GM21619 (cell line): ENCODE measurements around the gene KXD1.
"Not testable (repeated sequence)": the region's sequence is repeated elsewhere in the genome, so short reads cannot be mapped to it uniquely, and the experiment has no call there.

ENCODE experiments used
- ATAC-seq: cut with Tn5 transposase; IDR thresholded peaks from one replicate; pipeline ENCODE4 v1.9.1; 2021; ENCODE audit not compliant: unreplicated experiment

KXD1 gene, protein sequence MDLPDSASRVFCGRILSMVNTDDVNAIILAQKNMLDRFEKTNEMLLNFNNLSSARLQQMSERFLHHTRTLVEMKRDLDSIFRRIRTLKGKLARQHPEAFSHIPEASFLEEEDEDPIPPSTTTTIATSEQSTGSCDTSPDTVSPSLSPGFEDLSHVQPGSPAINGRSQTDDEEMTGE

GRCh38 chr19:18557411-18558201 is at the start of gene KXD1:
Gene KXD1, plus strand, starts transcription at chr19:18557870. Its CDS starts 4,187 bp downstream, at chr19:18562057.
- ATAC-seq = peak; percentile 90

DNA sequence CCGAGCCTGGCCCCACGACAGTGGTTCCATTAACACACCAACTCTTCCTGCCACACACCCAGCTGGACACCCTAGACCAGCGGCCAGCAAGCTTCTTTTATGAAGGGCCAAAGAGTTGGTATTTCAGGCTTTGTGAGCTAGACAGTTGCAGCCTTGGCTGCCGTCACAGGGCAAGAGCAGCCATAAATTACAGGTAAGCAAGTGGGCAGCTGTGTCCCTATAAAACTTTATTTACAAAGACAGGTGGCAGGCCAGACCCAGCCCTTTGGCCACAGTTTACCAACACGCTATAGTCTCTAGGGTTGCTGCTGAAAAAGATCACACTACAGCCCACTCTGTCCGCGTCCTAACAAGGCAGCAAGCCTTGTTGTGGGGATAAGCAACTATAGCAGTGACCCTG is 49.1 kb upstream of the KXD1 start:
- ATAC-seq = no peak

DNA sequence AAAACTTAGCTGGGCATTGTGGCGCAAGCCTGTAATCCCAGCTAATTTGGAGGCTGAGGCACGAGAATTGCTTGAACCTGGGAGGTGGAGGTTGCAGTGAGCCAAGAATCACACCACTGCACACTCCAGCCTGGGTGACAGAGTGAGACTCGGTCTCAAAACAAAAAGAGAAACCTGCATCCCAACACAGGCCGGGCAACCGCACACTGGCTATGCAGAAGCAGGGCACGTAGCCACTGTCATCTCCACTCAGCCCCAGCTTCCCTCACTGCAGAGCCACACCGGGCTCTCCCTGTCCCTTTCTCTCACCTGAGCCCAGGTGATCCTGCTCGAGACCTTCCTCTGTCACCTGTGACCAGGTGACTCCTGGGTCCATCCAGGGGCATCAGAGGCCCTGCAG is 47.5 kb upstream of the KXD1 start:
- no peak for ATAC-seq

- ATAC-seq = no peak
Measured at GRCh38 chr19:18513868-18514267, 43.8 kb upstream of the KXD1 start.

DNA sequence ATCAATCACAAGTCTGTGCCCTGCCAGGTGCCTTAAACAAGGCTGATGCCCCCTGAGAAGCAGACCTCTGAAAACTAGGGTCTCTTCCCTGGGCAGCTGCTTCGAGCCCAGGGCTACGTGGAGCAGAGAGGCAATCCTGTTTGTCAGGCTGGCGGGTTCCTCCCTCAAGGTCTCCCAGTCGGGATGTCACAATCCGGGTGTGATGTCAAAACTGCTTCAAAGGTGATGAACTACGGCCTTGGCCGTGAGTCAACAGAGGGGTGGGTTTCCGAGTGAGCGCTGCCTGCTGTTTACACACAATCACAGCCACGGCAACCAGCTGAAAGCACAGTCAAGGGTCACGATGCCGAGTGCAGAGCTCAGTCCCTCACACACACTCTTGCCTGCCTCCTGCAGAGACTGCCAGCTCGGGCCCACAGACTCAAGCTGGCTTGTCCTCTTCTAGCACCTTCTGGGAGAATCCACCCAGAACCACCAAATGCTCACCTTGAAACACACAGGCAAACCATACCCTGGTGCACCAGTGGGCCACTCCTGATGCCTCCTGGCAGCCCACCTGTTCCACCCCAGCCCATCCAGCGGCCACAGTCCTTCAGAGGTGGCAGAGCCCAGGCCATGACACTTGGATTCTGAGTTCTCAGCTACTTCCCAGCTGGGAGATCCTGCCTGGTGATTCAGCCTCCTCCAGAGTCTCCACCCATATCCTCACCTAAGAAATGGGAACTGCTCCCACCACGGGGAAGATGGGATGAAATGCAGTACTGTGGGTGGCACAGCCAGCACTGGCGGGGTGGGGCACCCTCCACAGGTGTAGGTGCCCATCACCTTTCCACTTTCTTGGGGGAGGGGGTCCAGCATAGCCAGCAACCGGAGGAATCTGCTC is 42.6 kb upstream of the KXD1 start:
- no peak for ATAC-seq

- no peak for ATAC-seq
Measured at GRCh38 chr19:18515959-18516358, 41.7 kb upstream of the KXD1 start.

GRCh38 chr19:18517606-18518005 is 40.1 kb upstream of the KXD1 start:
- ATAC-seq = no peak

DNA sequence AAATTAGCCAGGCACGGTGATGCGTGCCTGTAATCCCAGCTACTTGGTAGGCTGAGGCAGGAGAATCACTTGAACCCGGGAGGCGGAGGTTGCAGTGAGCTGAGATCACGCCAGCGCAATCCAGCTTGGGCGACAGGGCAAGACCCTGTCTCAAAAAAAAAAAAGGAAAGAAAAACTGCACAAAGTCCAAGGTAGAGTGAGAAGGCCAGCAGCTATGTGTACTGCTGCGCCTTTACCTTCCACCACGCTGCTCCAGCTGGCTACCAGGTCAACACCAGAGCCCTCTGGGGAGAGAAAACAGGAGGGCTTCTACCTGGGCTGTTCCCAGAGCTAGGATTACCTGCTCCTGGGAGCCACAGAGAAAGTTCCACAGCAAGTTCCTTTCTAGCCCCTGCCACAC is 39.0 kb upstream of the KXD1 start:
- no peak for ATAC-seq

GRCh38 chr19:18519962-18520847 is 37.5 kb upstream of the KXD1 start:
- ATAC-seq = no peak

GRCh38 chr19:18520848-18521691 is 36.6 kb upstream of the KXD1 start:
- no peak for ATAC-seq

- ATAC-seq = no peak
Measured at GRCh38 chr19:18521692-18522123, 36.0 kb upstream of the KXD1 start, which contains the start of gene ELL. Gene ELL, minus strand, starts transcription at chr19:18522070. Its CDS starts 15 bp downstream, at chr19:18522055.

DNA sequence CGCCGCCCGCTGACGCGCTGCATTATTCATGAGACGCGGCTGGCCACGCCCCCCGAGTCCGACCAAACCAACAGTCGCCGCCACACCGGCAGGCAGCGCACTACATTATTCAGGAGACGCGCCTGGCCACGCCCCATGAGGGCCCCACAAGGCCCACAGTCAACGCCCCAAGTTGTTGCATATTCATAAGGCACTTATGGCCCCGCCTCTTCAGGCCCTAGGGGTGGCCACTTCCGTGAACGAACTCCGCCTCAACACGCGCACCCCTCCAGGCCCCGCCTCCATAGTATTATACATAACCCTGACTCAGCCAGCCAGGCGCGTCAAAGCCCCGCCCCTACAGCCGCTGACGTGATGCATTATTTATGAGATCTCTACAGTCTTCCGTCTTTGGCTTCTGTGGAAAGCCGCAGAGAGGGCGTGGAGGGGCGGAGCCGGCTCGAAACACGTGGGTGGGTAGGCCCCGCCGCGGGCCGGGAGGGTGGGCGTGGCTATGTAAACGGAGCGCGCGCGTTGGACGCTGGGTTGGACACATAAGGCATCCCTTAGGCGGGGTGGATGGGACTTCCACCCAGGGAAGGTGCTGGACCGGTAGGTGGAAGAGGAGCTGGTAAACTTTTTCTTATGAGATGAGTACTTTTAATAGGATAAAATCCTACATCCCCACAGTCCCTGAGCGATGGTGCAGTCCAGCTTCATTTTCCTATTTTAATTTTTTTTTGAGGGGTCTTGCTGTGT is 35.4 kb upstream of the KXD1 start:
- ATAC-seq = peak; percentile 79

DNA sequence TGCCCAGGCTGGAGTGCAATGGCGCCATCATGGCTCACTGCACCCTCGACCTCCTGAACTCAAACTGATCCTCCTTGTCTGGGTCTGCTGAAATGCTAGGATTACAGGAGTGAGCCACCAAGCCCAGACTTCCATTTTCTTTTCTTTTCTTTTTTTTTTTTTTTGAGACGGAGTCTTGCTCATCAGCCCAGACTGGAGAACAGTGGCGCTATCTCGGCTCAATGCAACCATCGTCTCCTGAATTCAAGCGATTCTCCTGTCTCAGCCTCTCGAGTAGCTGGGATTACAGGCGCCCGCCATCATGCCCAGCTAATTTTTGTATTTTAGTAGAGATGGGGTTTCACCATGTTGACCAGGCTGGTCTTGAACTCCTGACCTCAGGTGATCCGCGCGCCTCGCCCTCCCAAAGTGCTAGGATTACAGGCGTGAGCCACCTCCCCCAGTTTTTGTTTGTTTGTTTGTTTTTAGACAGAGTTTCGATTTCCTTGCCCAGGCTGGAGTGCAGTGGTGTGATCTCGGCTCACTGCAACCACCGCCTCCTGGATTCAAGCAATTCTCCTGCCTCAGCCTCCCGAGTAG is 34.7 kb upstream of the KXD1 start:
- not testable (repeated sequence) for ATAC-seq

DNA sequence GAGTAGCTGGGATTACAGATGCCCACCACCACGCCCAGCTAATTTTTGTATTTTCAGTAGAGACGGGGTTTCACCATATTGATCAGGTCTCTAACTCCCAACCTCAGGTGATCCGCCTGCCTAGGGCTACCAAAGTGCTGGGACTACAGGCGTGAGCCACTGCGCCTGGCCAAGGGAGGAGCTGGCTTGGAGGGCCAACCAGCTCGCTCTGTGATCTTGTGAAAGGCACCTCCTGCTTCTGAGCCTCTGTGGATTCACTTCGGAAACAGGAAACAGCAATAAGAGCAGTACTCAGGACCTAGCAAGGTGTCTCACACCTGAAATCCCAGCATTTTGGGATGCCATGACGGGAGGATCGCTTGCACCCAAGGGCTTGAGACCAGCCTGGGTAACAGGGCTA is 33.8 kb upstream of the KXD1 start:
- ATAC-seq = no peak

DNA sequence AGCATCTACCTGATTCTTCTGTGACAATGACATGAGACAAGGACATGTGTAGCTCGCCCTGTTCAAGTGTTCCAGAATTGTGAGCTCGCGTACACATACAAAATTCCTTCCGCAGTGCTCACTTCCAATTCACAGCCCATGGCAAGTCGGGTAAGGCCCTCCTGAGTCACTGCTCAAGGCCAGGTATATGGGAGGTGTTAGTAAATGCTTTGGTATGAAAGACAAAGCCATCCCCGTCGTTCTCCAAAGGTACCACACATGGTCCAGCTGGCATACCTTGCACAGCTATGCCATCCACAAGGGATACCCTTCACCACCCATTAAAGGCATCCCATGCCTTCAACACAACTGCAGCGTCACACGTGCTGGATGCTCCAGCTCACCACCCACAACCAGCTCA is 31.4 kb upstream of the KXD1 start:
- ATAC-seq = no peak

GRCh38 chr19:18529782-18530181 is 27.9 kb upstream of the KXD1 start:
- ATAC-seq = no peak

GRCh38 chr19:18531485-18531884 is 26.2 kb upstream of the KXD1 start:
- ATAC-seq = no peak

- no peak for ATAC-seq
Measured at GRCh38 chr19:18532168-18532890, 25.3 kb upstream of the KXD1 start.
